ENCODE data around the gene DDX17. TPM values are rescaled to one million over a fixed set of nuclear protein-coding genes. Genes with fewer than 3 reads are reported as not detected.

Gene DDX17
- total RNA-seq, 1 donor from 2014 or later: 662 TPM

DNA sequence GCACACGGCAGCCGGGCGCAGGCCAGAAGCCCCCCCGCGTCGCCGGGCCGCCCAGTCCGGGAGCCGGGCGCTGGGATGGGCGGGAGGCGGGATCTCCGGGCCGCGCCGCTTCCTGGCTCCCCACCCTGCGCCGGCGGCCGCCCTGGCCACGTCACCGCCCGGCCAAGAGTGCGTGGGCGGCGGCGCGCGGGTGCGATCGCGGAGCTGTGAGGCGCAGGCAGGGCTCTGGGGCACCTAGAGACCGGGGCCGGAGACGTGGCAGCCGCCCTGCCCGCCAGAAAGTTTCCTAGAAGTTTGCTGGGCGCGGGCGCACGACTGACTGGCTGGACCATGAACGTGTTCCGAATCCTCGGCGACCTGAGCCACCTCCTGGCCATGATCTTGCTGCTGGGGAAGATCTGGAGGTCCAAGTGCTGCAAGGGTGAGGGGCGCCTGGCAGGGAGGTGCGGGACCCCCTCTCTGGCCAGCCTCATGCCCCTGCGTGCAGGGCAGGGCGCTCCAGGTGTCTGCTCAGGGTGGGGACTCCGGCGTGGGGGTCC is 38.1 kb downstream of the DDX17 start, which contains the start of gene KDELR3:
KDELR3 (plus strand) TSS at position 193 of the 539 bp plus-strand sequence; CDS start at position 331, 138 bp downstream.
- FAIRE-seq: no peak

DNA sequence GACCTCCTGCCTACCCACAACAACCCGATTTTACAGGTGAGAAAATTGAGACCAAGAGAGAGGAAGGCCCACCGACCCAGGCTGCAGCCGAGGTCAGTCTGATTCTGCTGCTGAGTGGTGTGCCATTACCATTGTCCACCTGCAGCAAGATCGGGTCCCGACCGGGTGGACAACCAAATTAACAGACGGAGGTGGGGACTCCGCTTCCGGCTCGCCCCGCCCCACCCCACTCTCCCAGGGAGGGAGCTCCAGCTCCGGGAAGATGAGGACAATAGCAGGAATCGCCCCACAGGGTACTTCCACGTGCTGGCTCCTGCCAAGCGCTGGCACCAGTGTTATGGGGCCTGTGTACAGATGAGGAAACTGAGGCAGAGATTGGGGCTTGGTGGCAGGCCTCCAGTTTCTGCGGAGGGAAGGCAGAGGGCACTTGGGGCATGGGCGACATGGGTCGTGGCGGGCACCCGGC is 38.6 kb downstream of the DDX17 start:
- DNase-seq (ENCODE audit: low spot score in 2 of 2) (no peak), FAIRE-seq (no peak)

More for the DNA sequence above, 38.1 kb downstream of the DDX17 start, which contains the start of gene KDELR3:
- DNase-seq (ENCODE audit: low spot score in 2 of 2): peak; percentile 57 to 92

DNA sequence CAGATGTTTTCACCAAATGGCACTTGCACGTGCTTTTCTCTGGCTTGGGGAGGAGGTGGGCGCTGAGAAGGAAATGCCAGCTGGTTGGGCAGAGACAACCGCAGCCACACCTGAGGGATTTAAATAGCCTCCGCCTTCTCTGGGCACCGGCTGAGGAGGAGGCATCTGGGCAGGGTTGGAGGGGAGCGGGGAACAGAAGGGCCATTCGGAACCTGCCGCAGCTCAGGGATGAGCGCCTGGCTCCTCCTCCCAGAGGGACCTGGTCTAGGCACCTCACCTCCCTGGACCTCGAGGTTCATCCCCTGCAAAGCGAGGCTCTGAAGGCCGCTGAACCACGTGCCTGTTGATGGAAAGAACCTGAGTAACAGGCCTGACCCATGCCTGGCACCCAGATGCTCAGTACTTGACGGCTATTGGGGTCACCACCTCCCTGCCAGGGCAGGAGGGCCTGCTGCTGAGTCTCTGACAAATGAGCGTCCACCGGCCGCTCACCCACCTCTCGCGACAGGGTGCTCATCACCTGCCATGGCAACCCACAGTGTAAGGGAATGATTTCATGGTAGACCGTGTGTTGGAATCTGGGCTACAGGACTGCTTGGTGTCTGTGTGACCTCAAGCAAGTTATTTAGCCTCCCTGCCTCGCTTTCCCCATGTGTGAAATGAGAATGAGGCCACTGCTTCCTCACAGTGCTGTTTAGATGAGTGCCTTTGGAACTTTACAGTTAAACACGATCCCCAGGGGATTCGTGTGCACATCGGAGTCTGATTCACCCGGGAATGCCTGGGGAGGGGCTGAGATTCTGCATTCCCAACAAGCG is 40.2 kb downstream of the DDX17 start:
- no peak for FAIRE-seq
- no peak for DNase-seq (ENCODE audit: low spot score in 2 of 2)

DNA sequence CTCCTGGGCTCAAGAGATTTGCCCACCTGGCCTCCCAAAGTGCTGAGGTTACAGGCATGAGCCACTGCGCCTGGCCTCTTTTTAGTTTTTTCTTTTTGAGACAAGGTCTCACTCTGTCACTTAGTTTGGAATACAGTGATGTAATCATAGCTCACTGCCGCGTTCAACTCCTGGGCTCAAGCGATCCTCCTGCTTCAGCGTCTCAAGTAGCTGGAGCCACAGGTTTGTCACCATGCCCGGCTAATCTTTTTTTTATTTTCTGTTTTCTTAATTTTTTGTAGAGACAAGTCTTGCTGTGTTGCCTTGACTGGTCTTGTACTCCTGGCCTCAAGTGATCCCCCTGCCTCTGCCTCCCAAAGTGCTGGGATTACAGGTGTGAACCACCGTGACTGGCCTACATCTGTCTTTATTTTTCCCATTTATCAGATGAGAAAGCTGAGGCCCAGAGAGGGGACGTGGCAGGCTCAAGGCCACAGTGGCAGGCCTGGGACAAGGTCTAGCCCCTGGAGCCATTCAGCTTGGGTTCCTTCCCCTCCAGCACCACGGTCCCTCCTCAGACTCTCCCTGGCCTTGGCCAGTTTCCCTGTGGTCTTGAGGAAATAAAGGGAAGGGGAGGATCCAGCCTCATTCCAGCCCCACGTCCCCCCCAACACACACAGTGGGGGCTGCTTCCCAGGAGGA is 41.0 kb downstream of the DDX17 start:
- no peak for FAIRE-seq

DNA sequence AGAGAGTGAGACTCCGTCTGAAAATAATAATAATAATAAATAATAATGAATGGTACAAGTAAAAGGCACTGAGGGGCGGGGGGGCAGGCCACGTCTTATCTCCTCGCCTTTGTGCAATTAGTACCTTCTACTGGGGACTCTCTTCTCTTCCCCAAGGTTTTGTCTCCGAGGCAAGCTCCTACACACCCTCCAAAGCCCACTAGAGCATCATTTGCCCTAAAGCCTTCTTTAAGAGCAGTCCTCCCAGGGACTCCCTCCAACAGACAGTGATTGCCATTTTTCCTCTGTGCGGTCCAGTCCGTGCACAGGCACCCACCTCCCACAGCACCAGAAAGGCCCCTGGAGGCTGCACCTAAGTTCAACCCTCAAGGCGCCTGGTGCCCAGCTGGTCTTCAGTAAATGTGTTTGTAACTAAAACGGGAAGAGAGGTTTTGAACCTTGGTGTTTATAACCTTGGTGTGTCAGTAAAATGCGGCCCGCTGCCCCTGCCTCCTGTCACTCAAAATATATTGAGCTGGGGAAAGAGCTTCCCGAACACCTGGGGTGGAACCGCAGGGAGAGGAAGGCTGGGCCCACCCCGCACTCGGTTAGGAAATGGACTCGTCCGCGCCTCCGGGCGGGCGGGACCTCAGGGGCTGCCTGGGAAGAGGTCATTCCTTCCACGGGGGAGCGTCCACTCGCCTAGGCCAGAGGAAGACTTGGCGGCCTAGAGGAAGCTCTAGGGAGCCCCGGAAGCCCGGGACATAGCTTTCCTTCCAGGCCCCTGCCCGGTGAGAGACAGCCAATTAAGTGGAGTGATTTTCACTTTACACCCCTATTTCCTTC is 42.9 kb downstream of the DDX17 start:
- DNase-seq (ENCODE audit: low spot score in 2 of 2): no peak

More for the DNA sequence above, 41.0 kb downstream of the DDX17 start:
- no peak for DNase-seq (ENCODE audit: low spot score in 2 of 2)

DNA sequence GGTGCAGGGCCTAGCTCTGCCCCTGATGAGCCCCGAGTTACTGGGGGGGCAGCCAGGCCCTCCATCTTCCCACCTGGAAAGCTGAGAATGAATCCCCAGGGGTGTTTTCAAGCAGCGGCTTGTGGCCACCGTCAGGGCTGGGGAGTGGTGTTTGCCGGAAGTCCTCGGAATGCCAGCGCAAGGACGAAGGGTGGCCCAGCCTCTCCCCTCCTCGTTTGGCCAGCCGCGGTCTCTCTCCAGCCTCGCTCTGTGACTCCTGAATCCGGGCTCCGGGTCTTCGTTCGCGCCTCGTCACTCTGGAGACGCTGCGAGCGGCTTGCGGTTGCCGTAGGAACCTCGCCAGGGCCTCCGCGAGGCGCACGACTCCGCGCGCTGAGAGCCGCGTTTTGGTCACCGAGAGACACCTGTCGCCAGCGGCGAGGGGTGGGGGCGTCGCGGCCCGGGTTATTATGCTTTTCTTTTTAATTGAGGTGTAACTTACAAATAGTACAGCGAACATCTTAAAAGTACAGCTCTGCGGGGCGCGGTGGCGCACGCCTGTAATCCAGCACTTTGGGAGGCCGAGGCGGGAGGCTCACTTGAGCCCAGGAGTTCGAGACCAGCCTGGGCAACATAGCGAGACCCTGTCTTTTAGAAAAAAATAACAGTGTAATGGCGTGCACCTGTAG is 44.6 kb downstream of the DDX17 start:
- DNase-seq (ENCODE audit: low spot score in 2 of 2) (peak; percentile 75 to 83), FAIRE-seq (no peak)

More for the DNA sequence above, 42.9 kb downstream of the DDX17 start:
- no peak for FAIRE-seq

DNA sequence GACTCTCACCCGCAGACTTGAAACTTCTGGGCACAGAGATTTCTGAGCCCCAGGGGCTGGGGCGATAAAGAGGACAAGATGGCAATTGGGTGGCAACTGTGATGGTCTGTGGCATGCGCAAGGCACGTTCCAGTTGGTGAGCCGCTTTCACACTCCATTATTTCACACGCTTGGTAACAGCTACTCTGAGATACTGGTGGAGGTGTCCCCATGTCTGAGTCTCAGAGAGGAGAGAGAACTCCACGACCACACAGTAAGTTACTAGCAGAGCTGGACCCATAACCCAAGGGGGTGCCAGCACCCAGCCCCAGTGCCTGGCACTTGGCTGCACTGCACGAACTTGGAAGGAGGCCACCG is 45.1 kb downstream of the DDX17 start:
- FAIRE-seq (no peak), DNase-seq (ENCODE audit: low spot score in 2 of 2) (no peak)

DNA sequence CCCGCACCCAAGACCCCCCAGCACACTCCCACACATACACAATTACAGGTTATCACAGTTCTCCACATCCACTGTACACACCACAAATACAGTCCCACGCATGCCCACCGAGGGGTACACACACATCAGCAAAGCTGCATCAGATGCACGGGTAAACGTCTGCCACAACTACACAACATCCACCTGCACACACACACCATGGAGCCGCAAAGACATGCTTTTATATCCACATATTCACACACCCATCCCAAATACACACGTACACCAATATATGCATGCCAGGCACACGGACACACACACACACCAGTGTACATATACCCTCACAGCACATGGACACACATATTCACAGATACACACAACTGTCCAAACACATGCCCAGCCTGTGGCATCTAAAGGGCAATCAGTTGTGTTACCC is 45.7 kb downstream of the DDX17 start:
- no peak for FAIRE-seq
- no peak for DNase-seq (ENCODE audit: low spot score in 2 of 2)

DNA sequence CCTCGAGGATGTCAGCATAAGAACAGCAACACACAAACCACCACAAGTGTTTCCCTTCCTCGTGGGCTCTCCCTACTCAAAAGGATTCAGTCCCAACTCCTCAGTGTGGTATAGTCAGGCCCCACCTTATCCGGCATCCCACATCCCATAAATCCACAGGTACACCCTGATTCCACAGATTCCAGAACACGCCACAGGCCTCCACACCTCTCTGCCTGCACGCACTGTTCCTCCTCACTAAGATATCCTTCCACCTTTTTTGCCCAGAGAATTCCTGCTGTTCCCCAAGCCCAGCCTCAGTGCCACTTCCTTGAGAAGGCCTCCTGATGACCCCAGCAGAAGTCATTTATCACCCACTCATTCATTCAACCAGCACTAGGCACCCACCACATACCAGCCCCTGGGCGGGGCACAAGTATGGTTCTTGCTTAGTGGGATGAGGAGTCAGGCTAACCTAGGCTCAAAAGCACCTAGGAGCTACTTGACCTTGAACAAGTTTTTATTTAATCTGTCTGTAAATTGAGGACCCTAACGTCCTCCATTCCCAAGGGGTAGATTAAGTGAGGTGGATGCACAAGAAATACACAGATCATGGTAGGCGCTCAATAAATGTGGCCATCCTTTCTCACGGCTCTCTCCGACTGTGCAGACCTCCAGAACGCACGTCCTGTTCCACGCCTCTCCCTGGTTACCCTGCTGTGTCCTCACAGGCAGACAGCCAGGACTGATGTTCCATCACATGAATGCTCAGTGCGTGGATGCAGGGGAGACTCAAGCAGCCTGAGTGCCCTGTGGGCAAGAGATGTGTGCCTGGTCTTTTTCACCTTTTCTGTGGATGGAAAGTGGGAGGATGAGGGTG is 49.0 kb downstream of the DDX17 start:
- no peak for FAIRE-seq
- DNase-seq (ENCODE audit: low spot score in 2 of 2): no peak

DNA sequence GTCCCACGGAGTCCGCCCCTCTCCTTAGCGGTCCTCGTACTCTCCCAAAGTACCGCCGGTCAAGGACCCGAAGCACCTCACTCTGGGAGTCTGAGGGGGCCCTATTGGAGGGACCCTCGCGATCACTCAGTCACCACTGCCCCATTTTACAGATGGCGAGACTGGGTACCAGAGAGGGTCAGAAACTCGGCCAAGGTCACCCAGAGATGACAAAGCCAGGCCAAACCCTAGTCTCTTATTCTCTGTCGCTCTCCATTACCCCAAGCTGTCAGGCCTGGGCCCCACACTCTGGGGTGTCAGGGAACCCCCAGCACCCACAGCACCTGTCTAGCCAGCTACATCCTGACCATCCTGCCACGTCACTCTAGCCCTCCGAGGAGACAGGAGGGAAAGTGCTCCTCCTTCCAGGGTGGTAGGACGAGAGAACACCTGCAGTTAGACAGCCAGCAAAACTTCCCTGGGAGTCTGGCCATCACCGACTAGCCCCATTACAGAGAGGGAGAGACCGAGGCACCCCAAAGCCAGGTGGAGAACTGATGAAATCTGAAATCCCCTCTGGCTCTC is 49.8 kb downstream of the DDX17 start:
- DNase-seq (ENCODE audit: low spot score in 2 of 2): no peak
- no peak for FAIRE-seq

DNA sequence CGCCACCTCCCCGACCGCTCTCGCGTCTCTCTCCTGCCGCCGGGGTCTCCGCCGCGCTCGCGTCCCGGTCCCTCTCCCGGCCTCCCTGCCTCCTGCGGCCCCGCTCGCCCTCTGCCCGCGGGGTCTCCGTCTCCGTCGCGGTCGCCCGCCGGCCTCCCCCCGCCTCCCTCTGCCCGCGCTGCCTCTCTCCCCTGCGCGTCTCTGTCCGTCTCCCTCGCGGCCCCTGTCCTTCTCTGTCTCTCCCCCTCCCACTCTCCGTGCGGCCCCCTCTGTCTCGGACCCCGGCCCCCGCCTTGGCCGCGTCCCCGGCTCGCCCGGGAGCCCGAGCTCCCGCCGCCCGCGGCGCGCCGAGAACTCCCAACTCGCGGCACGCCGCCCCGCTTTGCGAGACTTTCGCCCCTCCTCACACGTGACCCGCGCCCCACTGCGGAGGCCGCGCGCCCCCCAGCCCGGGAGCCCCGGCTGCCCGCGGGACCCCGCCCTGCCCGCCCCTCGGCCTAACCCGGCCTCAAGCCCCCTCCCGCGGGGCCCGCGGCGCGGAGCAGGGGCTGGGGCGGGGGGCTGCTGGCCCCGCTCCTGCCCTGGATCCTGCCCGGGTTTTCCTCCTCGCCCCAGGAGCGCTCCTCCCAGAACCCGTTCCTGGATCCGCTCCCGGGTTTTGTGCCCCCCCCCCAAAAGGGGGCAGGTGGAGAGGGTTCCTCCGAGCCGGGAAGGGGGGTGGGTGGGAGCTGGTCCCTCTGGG is 50.4 kb downstream of the DDX17 start:
- FAIRE-seq: no peak
- DNase-seq (ENCODE audit: low spot score in 2 of 2): peak in 1 of 2 donors; percentile 72

DNA sequence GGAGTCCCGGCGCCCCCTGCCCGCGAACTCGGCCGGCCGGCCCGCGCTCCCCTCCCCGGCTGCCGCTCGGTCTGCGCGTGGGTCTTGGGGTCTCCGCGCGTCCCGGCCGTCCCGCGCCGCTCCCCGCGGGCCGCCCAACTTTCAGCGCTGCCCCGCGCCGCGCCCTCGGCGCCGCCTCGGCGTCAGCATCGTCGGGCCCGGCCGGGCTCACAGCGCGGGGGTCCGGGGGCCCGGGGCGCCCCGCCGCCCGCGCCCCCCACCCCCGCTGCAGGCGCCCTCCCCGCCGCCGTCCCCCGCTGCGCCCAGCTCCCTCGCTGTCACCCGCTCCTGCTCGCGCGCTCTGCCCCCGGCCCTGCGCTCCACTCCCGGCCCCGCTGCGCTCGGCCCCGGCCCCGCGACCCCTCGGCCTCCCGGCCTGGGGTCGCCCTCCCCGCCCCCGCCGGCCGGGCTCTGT is 51.0 kb downstream of the DDX17 start, which contains the start of gene KCNJ4:
KCNJ4 (minus strand) TSS at position 124 of the 454 bp plus-strand sequence. CDS start 27,067 bp downstream, outside the sequence.
- no peak for DNase-seq (ENCODE audit: low spot score in 2 of 2)
- FAIRE-seq: no peak

DNA sequence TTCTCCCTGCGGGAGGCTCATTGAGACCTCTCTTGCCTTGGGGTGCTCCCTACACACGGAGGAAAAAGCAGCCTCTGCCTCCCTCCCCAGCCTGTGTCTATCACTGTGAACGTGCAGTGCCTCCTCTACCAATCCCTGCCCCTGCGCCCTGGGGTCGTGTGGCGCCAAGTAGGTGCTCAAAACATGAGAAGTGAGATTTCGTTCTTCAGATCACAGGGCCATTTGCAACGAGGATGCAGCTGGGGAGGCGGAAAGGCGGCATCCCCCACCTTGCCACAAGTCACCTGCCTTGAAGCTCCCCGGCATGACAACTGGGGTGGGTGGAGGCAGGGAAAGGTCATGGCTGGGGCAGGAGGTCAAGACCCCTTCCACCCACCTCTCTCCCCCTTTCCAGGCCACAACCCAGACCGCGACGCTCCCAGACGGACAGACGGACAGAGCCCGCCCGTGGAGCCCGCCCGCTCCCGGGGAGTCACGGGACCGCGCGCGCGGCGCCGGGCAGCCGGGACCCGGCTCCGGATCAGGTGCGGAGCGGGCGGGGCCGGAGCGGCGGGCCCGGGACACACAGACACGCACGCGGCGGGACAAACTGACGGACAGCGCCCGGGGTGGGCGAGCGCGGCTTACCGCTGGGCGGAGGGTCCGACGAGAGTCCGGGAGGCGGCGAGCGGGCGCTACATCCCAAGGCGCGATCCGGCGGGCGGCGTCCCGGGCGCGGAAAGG is 51.6 kb downstream of the DDX17 start:
- no peak for DNase-seq (ENCODE audit: low spot score in 2 of 2)
- FAIRE-seq: no peak

DNA sequence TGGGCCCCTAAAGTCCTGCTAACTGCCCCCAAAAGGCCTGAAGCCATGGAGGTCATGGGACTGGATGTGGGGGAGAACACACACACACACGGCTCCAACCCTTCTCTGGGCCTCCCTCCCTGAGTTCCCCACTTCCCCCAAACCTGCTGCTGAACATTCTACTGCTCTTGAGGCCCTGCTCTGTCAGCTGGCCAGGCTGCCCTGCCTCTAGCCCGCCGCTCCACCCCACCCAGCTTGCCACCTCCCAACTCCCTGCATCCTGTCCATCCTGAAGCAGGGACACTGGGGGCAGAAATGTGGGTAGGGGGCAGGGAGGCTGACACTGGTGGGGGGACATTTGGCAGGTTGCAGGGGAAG is 52.1 kb downstream of the DDX17 start:
- FAIRE-seq (no peak), DNase-seq (ENCODE audit: low spot score in 2 of 2) (no peak)

DNA sequence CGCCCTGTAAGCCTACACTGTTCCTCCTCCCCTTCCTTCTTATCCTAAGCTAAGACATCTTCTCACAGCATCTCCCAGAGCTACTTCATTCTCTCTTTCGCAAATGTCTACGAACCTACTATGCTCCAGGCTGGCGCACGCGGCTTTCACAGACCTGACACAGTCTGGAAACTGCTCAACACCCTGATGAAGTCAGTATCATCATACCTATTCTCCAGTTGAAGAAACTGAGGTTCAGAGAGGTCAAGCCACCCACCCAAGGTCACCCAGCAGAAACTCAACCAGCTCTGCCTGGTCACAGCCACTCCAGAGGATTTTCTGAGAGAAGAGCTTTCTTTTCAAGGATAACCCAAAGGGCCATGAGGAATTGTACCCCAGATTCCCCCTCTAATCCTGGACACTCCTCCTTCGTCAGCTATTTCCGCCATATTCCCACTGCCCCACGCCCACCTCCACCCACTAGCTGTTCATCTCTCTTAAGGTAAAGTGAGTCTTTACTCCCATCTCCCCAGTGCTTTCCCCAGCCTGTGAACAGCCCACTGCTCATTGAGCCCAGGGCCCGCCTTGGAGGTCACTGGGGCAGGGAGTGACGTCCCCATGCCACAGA is 52.9 kb downstream of the DDX17 start:
- DNase-seq (ENCODE audit: low spot score in 2 of 2) (no peak), FAIRE-seq (no peak)

DNA sequence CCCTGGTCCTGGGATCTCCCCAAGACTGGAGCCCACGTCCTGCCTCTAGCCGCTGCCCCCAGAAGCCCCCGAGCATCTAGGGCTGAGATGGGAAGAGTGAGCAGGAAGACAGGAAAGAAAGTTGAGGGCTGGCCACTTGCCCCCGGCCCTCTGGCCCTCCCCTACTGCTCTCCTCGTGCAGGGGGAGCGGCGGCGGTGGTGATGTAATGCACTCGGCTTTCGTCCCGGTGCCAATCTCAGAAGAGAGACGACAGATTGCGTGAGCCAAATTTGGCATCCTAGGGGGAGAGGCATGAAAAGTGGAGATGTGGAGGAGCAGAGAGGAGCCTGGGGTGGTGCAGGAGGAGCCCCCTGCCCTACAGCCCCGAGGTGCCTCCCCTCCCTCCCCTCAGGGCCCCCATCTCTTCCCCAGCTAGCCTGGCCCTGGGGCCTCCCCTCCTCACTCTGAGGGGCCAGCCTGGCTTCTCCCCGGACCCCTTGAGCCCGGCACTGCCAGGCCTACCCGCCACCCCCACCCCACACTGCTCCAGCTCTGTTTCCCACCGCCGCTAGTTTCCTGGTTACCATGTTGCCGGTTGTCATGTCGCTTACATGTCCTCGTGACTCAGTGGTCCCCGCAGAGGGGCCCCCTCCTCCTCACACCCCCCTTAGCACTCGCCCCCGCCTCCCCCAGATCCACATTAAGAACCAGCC is 53.6 kb downstream of the DDX17 start:
- peak in 1 of 2 donors; percentile 71 for DNase-seq (ENCODE audit: low spot score in 2 of 2)

More for the DNA sequence above, 53.6 kb downstream of the DDX17 start:
- FAIRE-seq: no peak

Data from frontal cortex (tissue), 4 donors.